Common myeloid progenitor, CD34-positive (primary cell): ENCODE results near the gene BCAR1.
"Not testable (repeated sequence)": the region's sequence is repeated elsewhere in the genome, so short reads cannot be mapped to it uniquely, and the experiment has no call there.

ENCODE experiments used
- CTCF ChIA-PET: fragments of 350-600 bp; sonication (Branson Sonifier 250); formaldehyde crosslinking; loops from one replicate; lab custom pipeline; 2021; ENCODE audit warnings: antibody characterized with exemption; lab: Charles Lee
- POLR2A ChIA-PET: fragments of 350-600 bp; sonication (Branson Sonifier 250); formaldehyde crosslinking; loops from one replicate; lab custom pipeline; 2021; ENCODE audit warnings: antibody characterized with exemption; lab: Charles Lee
- DNase-seq, 3 donors: peaks; one replicate each; pipeline versions ENCODE4 v3.0.0 to v3.0.0-alpha.2; 2013
- H3K27ac ChIP-seq, 2 experiments: 1 replicate in 1 of 2; 2 replicates in 1 of 2; pipeline ENCODE4 v1.7.0; 2013; ENCODE audit warnings: inconsistent platforms in 2 of 2, low read length in 2 of 2, mild to moderate bottlenecking in 2 of 2, low read depth in 1 of 2, moderate library complexity in 1 of 2; ENCODE audit not compliant: severe bottlenecking in 2 of 2, insufficient read depth in 1 of 2, poor library complexity in 1 of 2
- H3K27me3 ChIP-seq, 5 experiments: replicated peaks in 2 of 5; 1 replicate in 3 of 5; 2 replicates in 2 of 5; pipeline versions ENCODE4 v1.6.1 to v1.7.0; 2013; ENCODE audit warnings: low read length in 4 of 5, mild to moderate bottlenecking in 2 of 5, moderate library complexity in 2 of 5, inconsistent platforms in 1 of 5; ENCODE audit not compliant: insufficient read depth in 5 of 5, control insufficient read depth in 4 of 5
- H3K36me3 ChIP-seq, 4 experiments: 1 replicate in 2 of 4; 2 replicates in 2 of 4; pipeline versions ENCODE4 v1.6.1 to v1.7.0; 2013; ENCODE audit warnings: low read length in 3 of 4, control low read depth in 1 of 4, mild to moderate bottlenecking in 1 of 4; ENCODE audit not compliant: control insufficient read depth in 4 of 4, insufficient read depth in 4 of 4
- H3K4me1 ChIP-seq, 4 experiments: 1 replicate in 3 of 4; 2 replicates in 1 of 4; pipeline versions ENCODE4 v1.6.1 to v1.7.1; 2013; ENCODE audit warnings: low read length in 3 of 4, mild to moderate bottlenecking in 3 of 4, control low read depth in 1 of 4, inconsistent platforms in 1 of 4, moderate library complexity in 1 of 4; ENCODE audit not compliant: control insufficient read depth in 4 of 4, insufficient read depth in 4 of 4; ENCODE audit errors: control extremely low read depth in 1 of 4
- H3K4me3 ChIP-seq, 7 experiments: 1 replicate in 4 of 7; 2 replicates in 3 of 7; pipeline versions ENCODE4 v1.5.1 to v1.7.0; 2013; ENCODE audit warnings: mild to moderate bottlenecking in 7 of 7, low read length in 6 of 7, moderate library complexity in 6 of 7, inconsistent platforms in 2 of 7, low read depth in 2 of 7, control low read depth in 1 of 7; ENCODE audit not compliant: insufficient read depth in 4 of 7, control insufficient read depth in 1 of 7; ENCODE audit errors: extremely low read depth in 1 of 7
- H3K9me3 ChIP-seq, 5 experiments: 1 replicate in 4 of 5; 2 replicates in 1 of 5; pipeline versions ENCODE4 v1.6.1 to v1.7.1; 2013; ENCODE audit warnings: low read length in 4 of 5, mild to moderate bottlenecking in 2 of 5, inconsistent platforms in 1 of 5, low read depth in 1 of 5, moderate library complexity in 1 of 5; ENCODE audit not compliant: control insufficient read depth in 4 of 5, insufficient read depth in 2 of 5; ENCODE audit errors: control extremely low read depth in 1 of 5
- WGBS: methylation state at CpG from one replicate; pipeline ENCODE4 v1.1.5; 2013; ENCODE audit not compliant: insufficient coverage; 5-methylcytosine and 5-hydroxymethylcytosine counted together

The BCAR1 gene

DNA sequence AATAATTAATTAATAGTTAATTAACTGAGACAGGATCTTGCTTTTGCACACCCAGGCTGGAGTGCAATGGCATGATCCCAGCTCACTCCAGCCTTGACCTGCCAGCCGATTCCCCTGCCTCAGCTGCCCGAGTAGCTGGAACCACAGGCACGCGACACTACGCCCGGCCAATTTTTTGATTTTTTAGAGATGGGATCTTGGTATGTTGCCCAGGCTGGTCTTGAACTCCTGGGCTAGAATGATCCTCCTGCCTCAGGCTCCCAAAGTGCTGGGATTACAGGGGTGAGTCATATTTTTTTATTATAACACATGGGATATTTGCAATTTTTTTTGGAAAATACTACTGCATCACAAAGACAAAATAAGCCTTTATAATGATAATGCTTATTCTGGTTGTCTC is 30.4 kb upstream of the BCAR1 start:
- DNase-seq = no peak
- H3K27ac ChIP-seq = no peak overlapping the region
- peaks cover 0 to 3% (median 0%) of the 10 kb centered on the region in 4 experiments for H3K36me3 ChIP-seq
- H3K4me3 ChIP-seq = no peak overlapping the region
- ChIA-PET CTCF (interaction anchor here (0.8 to 2.5 kb wide), 3 partner anchors 13 to 89 kb away, joined by 3 to 6 read pairs (median 3); no protein-coding TSS in a partner anchor), POLR2A (no interaction called here)
- H3K27me3 ChIP-seq = peaks cover 0 to 52% (median 18%) of the 10 kb centered on the region in 5 experiments
- peaks cover 0 to 6% (median 5%) of the 10 kb centered on the region in 5 experiments for H3K9me3 ChIP-seq
- no peaks in the 10 kb centered on the region for H3K4me1 ChIP-seq
- WGBS = 98% methylated on average over 6 of the region's 6 CpGs

DNA sequence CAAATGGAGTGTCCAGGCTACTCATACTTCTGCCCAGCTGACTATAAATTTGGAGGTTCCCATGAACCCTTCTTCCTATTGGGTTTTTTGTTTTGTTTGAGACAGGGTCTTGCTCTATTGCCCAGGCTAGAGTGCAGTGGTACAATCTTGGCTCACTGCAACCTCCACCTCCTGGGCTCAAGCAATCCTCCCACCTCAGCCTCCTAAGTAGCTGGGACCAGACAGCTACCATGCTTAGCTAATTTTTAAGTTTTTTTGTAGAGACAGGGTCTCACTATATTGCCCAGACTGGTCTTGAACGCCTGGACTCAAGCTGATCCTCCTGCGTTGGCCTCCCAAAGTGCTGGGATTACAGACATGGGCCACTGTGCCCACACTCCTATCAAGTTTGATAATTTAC is 29.6 kb upstream of the BCAR1 start:
- H3K27ac ChIP-seq, H3K4me1 ChIP-seq, H3K36me3 ChIP-seq, POLR2A ChIA-PET, H3K4me3 ChIP-seq, DNase-seq, H3K9me3 ChIP-seq: not testable (repeated sequence)
- H3K27me3 ChIP-seq = peaks cover 0 to 56% (median 18%) of the 10 kb centered on the region in 5 experiments
- 100% methylated on average over 2 of the region's 2 CpGs for WGBS
- CTCF ChIA-PET = interaction anchor here (1.2 to 2.5 kb wide), 2 partner anchors 13 to 90 kb away, joined by 3 to 6 read pairs; no protein-coding TSS in a partner anchor

DNA sequence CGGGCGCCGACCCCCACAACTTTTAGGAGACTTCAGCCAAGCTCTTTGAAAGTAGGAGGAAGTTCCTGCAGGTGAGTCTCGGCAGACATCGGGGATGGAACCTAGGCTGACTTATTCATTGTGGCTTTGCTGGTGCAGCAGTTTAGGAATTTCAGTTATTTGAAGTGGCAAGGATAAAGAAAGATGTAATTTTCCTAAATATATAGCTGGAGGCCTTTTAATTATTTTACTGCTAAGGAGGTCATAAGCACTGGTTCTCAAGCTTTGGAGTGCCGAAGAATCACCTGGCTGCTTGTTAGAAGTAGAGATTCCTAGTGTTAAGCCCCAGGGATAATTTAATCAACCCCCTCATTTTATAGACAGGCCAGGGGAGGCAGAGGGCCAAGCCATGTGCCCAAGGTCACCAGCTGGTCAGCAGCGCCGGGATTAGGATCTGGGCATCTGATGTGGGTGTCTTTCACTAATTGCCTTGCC is 28.9 kb upstream of the BCAR1 start:
- Histone ChIP-seq H3K9me3 (peaks cover 0 to 6% (median 5%) of the 10 kb centered on the region in 5 experiments), H3K27ac (no peak overlapping the region), H3K27me3 (peaks cover 0 to 62% (median 18%) of the 10 kb centered on the region in 5 experiments), H3K36me3 (peaks cover 0 to 3% (median 0%) of the 10 kb centered on the region in 4 experiments), H3K4me3 (no peak overlapping the region), H3K4me1 (no peaks in the 10 kb centered on the region)
- CTCF ChIA-PET = interaction anchor here (1.2 to 2.5 kb wide), 2 partner anchors 14 to 91 kb away, joined by 3 to 6 read pairs; no protein-coding TSS in a partner anchor
- POLR2A ChIA-PET = no interaction called here
- DNase-seq = no peak
- WGBS = 93% methylated on average over 5 of the region's 8 CpGs

DNA sequence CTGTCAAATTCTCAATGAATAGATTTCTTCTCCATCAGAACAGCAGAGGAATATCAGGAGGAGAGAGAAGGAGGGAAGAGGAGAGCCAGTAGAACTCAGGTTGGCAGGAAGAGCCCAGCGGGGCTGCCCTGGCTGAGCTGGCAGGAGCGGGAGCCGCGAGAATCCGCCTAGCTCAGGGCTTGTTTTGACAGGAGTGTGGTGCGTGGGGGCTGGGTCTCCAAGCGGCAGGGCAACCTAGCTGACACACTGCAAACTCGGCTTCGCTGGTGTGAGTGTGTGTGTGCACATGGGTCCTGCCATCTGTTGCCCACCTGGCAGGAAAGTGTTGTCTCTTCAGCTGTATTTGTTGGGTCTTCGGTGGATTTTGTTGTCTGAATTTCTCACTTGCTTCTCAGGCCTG is 27.9 kb upstream of the BCAR1 start:
- 30% methylated on average over 6 of the region's 10 CpGs for WGBS
- H3K9me3 ChIP-seq = peaks cover 0 to 2% (median 0%) of the 10 kb centered on the region in 5 experiments
- H3K27me3 ChIP-seq = peaks cover 0 to 72% (median 21%) of the 10 kb centered on the region in 5 experiments
- ChIA-PET CTCF (no interaction called here), POLR2A (interaction anchor here (0.6 kb wide), 1 partner anchor 31 kb away, joined by 4 read pairs; no protein-coding TSS in a partner anchor)
- no peaks in the 10 kb centered on the region for H3K36me3 ChIP-seq
- no peak overlapping the region for H3K4me3 ChIP-seq
- peak in 1 of 3 donors; percentile 19 for DNase-seq
- H3K27ac ChIP-seq = no peak overlapping the region
- H3K4me1 ChIP-seq = no peaks in the 10 kb centered on the region

- Histone ChIP-seq H3K4me3 (no peak overlapping the region), H3K9me3 (peaks cover 0 to 2% (median 0%) of the 10 kb centered on the region in 5 experiments), H3K27me3 (peaks cover 0 to 82% (median 22%) of the 10 kb centered on the region in 5 experiments), H3K4me1 (peaks cover 0 to 9% (median 7%) of the 10 kb centered on the region in 4 experiments), H3K36me3 (no peaks in the 10 kb centered on the region), H3K27ac (no peak overlapping the region)
- DNase-seq = no peak
- WGBS = 93% methylated on average over 20 of the region's 23 CpGs
- ChIA-PET POLR2A (no interaction called here), CTCF (interaction anchor here (0.7 kb wide), 1 partner anchor 19 kb away, joined by 4 read pairs; no protein-coding TSS in a partner anchor)
Observed at GRCh38 chr16:75273054-75273925, 21.9 kb upstream of the BCAR1 start.

DNA sequence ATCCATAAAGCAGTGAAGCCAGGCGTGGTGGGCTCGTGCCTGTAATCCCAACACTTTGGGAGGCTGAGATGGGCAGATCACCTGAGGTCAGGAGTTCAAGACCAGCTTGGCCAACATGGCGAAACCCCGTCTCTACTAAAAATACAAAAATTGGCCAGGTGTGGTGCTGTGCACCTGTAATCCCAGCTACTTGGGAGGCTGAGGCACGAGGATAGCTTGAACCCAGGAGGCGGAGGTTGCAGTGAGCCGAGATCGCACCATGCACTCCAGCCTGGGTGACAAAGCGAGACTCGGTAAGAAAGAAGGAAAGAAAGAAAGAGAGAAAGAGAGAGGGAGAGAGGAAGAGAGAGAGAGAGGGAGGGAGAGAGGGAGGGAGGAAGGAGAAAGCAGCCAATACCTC is 21.2 kb upstream of the BCAR1 start:
- peaks cover 0 to 85% (median 25%) of the 10 kb centered on the region in 5 experiments for H3K27me3 ChIP-seq
- H3K4me3 ChIP-seq, DNase-seq, H3K9me3 ChIP-seq, H3K27ac ChIP-seq, H3K36me3 ChIP-seq, H3K4me1 ChIP-seq, POLR2A ChIA-PET: not testable (repeated sequence)
- 94% methylated on average over 10 of the region's 10 CpGs for WGBS
- CTCF ChIA-PET = interaction anchor here (0.7 kb wide), 1 partner anchor 19 kb away, joined by 4 read pairs; no protein-coding TSS in a partner anchor
